ENCODE measurements around the gene CRTC3.
A peak's percentile ranks its signal among the peaks of the same experiment; 100 is the strongest.
"Not testable (repeated sequence)": the region's sequence is repeated elsewhere in the genome, so short reads cannot be mapped to it uniquely, and the experiment has no call there.

Gene CRTC3

DNA sequence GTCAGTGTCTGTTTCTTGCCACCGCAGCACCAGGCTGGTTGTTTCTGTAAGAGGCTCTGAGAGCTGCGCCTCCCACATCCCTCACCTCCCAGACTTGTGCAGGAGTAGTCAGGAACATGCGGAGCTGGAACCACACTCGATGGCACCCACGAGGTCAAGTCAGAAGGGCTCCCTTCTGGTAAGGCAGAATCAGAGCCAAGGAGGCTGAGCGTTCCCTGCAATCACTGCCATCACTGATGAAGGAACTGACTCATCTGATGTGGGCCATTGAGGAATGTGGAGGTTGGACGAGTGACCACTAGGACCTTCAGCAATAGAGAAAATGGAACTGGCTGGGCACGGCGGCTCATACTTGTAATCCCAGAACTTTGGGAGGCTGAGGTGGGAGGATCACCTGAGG is 151.8 kb downstream of the CRTC3 start:
- no peak for DNase-seq
- H3K36me3 Mint-ChIP-seq (ENCODE audit: low read depth) = no peaks in the 10 kb centered on the region
- H3K27me3 Mint-ChIP-seq = no peaks in the 10 kb centered on the region
- H3K4me1 Mint-ChIP-seq = peaks cover 53% of the 10 kb centered on the region
- no peak overlapping the region for H3K4me3 Mint-ChIP-seq
- no peak for ATAC-seq
- H3K27ac Mint-ChIP-seq = no peak overlapping the region
- H3K9me3 Mint-ChIP-seq = peaks cover 4% of the 10 kb centered on the region

DNA sequence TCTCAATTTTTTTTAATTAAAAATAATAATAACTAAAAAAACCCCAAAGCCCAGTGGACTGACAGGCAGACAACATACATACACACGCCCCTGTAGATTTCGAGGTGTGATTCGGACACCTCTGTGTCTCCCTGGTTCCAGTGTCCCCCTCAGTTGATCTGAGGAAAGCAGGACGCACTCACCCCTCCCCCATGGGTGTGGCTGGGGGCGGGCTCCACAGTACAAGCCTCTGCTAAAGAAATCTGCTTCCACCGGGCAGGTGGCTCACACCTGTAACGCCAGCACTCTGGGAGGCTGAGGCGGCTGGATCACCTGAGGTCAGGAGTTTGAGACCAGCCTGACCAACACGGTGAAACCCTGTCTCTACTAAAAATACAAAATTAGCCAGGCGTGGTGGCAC is 153.6 kb downstream of the CRTC3 start:
- H3K27ac Mint-ChIP-seq = no peak overlapping the region
- peaks cover 57% of the 10 kb centered on the region for H3K4me1 Mint-ChIP-seq
- ATAC-seq (no peak), DNase-seq (no peak)
- H3K9me3 Mint-ChIP-seq = no peaks in the 10 kb centered on the region
- H3K4me3 Mint-ChIP-seq = no peak overlapping the region
- no peaks in the 10 kb centered on the region for H3K27me3 Mint-ChIP-seq
- no peaks in the 10 kb centered on the region for H3K36me3 Mint-ChIP-seq (ENCODE audit: low read depth)

DNA sequence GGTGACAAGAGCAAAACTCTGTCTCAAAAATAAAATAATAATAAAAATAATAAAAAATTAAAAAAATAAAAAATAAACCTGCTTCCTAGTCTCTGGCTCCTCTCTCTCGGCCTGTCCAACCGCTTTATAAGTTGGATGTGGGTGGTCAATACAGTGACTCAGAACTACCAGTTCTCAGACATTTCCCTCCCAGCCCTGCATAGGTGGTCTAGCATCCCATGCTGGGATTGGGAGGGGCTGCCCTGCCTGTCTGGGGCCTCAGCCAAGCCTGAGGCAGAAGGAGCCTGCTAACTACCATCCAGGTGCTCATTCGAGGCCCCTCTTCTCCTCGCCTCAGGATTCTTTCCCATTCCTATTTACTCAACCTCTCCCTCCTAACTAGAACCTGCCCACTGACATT is 154.2 kb downstream of the CRTC3 start:
- H3K27ac Mint-ChIP-seq = no peak overlapping the region

DNA sequence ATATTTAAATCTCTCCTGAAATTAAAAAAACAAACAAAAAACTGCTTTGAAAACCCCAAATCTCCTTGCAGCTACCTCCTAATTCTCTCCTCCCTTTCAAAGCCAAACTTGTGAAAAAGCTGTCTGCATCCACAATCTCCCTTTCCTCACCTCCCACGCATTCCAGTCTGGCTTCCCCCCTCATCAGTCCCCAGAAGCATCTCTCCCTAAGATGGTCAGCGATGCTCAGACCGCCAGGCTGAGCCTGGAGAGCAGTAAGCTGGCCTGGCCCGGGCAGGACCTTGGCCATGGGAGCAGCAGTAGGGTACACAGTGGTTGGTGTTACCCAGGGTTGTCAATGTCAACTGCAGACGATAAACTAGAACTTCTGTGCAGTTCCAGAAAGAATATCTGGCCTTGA is 154.6 kb downstream of the CRTC3 start:
- Mint-ChIP-seq H3K9me3 (no peaks in the 10 kb centered on the region), H3K27ac (no peak overlapping the region), H3K36me3 (ENCODE audit: low read depth) (no peaks in the 10 kb centered on the region), H3K4me3 (no peak overlapping the region), H3K27me3 (no peaks in the 10 kb centered on the region), H3K4me1 (peaks cover 49% of the 10 kb centered on the region)
- DNase-seq = no peak
- ATAC-seq = no peak

More for the DNA sequence above, 154.2 kb downstream of the CRTC3 start:
- Mint-ChIP-seq H3K9me3 (no peaks in the 10 kb centered on the region), H3K4me3 (no peak overlapping the region), H3K27me3 (no peaks in the 10 kb centered on the region), H3K36me3 (ENCODE audit: low read depth) (no peaks in the 10 kb centered on the region), H3K4me1 (peaks cover 52% of the 10 kb centered on the region)
- DNase-seq (no peak), ATAC-seq (no peak)

DNA sequence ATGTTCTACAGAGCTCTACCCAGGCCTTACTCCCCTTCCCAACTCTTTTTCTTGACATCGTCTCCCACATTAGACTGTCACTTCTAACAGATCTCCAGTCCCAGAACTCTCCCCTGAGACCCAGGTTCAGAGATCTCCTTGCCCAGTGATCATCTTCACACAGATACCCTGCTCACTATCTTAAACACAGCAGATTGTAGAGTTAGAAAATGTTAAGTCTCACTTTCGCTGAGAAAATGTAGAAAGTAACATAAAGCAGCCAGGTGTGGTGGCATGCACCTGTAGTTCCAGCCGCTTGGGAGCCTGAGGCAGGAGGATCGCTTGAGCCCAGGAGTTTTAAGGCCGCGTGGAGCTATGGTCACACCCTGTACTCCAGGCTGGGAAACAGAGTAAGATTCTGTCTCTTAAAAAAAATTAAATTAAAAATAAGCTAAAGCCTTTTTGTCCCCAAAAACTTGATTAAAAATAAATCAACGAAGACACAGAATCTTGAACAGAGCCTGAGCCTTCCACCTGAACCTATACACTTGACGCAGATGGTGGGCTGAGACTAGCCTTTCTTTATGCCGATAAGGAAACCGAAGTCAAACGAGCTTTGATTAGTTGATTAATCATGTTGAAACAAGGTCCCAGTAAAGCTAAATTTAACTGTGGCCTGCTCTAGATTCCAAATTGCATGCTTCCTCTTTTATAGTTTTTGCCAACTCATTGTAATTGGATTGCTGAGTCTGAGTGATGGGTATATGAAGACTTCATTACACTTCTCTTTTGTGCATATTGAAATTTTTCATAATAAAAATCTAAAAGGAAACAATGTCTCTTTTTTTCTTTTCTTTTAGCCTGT is 156.1 kb downstream of the CRTC3 start:
- Mint-ChIP-seq H3K9me3 (no peaks in the 10 kb centered on the region), H3K4me3 (no peak overlapping the region), H3K27me3 (no peaks in the 10 kb centered on the region), H3K4me1 (peaks cover 36% of the 10 kb centered on the region), H3K36me3 (ENCODE audit: low read depth) (peaks cover 2% of the 10 kb centered on the region), H3K27ac (peak overlapping the region; percentile 88)
- ATAC-seq (no peak), DNase-seq (no peak)

DNA sequence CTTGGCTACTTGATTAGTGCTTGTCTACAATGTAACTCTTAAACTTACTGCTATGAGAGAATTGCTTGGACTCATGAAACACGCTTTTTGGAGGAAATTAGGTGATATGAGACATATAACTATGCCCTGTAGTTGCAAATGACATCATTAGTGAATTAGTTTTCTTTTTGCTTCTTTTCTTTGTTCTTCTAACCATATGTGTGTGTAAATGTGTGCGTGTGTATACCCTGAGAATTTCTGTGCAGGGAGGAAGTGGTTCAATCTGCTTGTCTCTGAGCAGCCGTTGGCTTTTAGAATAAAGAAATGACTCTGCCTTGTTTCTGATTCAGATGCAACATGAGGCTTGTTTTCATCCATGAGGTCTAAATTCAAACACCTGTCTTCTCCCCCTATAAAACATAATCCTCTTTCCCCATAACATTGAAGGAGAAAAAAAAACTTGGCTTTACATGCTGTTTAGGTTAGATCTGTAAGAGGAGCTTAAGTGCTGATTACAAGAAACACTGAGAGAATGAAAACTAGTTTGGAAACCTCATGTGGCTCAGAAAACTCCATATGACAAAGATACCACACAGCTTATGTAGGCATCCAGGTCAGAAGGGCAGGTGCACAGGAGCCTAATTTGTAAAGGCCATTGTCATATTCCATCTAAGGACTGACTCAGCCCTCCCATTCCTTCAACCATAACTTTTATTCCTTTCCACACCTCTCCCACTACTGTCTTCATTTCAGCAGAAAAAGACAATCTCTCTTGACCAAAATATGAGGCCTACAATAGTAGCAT is 156.9 kb downstream of the CRTC3 start:
- Mint-ChIP-seq H3K9me3 (no peaks in the 10 kb centered on the region), H3K27me3 (no peaks in the 10 kb centered on the region), H3K4me3 (peak overlapping the region; percentile 7), H3K4me1 (peaks cover 34% of the 10 kb centered on the region), H3K36me3 (ENCODE audit: low read depth) (peaks cover 2% of the 10 kb centered on the region), H3K27ac (peak overlapping the region; percentile 88)
- DNase-seq (no peak), ATAC-seq (peak; percentile 85)

DNA sequence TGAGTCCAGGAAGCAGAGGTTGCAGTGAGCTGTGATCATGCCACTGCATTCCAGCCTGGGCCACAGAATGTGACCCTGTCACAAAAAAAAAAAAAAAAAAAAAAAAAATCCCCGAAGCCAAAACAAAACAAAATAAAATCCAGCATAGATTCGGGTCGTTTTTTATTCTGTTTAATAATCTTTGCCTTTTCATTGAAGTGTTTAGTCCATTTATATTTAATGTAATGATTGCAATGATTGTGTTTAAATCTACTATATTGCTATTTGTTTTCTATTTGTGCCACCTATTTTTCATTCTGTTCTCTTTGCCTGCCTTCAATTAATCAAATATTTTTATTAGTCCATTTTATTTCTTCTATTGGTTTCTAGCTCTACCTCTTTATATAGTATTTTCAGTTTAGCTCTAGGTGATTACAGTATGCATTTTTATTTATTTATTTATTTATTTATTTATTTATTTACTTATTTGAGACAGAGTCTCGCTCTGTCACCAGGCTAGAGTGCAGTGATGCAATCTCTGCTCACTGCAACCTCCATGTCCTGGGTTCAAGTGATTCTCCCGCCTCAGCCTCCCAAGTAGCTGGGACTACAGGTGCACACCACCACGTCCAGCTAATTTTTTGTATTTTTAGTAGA is 159.7 kb downstream of the CRTC3 start:
- DNase-seq; H3K27me3 Mint-ChIP-seq; ATAC-seq; H3K4me3 Mint-ChIP-seq; H3K9me3 Mint-ChIP-seq; H3K36me3 Mint-ChIP-seq (ENCODE audit: low read depth); H3K27ac Mint-ChIP-seq: not testable (repeated sequence)
- H3K4me1 Mint-ChIP-seq = peaks cover 35% of the 10 kb centered on the region

DNA sequence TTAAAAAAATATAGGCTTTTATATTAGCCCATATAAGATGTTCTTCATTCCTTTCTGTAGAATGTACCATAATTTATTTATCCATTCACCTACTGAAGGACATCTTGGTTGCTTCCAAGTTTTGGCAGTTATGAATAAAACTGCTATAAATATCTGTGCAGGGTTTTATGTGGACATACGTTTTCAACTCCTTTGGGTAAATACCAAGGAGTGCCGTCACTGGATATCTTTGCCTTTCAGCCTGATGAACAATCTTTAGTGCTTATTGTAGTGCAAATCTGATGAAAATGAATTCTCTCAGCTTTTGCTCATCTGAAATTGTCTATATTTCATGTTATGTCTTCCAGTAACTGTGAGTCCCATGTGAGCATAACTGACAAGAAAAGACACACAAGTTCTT is 160.9 kb downstream of the CRTC3 start:
- Mint-ChIP-seq H3K27ac (no peak overlapping the region), H3K4me1 (peaks cover 27% of the 10 kb centered on the region), H3K4me3 (no peak overlapping the region), H3K9me3 (no peaks in the 10 kb centered on the region), H3K36me3 (ENCODE audit: low read depth) (peaks cover 2% of the 10 kb centered on the region), H3K27me3 (no peaks in the 10 kb centered on the region)
- no peak for ATAC-seq
- DNase-seq = no peak

DNA sequence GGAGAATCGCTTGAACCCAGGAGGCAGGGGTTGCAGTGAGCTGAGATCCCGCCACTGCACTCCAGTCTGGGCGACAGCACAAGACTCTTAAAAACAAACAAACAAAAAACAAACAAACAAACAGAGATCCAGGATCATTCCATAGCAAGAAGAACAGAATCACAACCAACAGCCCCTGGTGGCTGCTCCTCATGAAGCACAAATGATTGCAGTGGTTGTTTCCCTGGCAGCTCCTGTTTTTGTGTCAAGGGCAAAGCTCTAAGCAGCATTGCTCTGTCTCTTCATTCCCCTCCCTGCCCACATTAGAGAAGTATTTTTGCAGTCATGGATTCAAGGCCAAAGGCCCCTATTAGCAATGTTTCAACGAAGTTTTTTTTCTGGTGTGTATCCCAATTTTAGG is 161.6 kb downstream of the CRTC3 start:
- Mint-ChIP-seq H3K9me3 (no peaks in the 10 kb centered on the region), H3K27me3 (no peaks in the 10 kb centered on the region), H3K4me3 (no peak overlapping the region), H3K4me1 (peaks cover 21% of the 10 kb centered on the region), H3K36me3 (ENCODE audit: low read depth) (peaks cover 2% of the 10 kb centered on the region), H3K27ac (no peak overlapping the region)
- ATAC-seq (no peak), DNase-seq (no peak)

DNA sequence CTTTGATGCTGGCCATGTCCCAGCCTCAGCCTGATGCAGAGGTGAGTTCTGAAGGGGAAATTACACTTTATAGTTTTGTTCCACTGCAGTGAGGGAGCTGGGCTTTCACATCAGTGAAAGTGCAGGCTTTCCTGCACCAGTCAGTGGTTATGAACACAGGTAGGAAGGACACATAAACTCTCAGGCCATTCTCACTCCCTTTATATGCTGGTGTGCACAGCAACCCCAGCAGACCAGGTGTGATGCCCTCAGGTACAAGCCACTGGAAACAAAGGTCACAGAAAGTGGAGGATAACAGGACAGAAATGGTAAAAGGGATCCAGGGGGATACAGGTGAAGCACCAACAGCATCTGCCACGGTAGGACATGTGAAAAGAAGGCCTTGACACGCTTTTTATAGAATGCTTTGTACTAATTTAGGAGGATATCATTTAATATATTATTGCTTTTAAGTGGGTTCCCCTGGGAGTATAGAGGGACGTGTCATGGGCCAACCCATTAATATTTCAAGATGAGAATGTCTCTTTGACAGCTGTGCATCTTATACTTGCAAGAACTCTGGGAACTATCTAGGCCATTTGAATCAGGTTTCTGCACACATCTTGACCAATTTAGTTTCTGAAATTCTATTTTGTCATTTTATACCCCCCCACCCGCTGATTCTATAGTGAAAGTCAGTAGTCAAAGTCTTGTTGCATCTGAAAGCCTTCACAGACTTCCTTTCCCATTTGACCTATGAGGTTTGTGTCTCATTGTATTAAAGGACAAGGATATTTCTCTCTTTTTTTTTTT is 162.5 kb downstream of the CRTC3 start:
- H3K4me3 Mint-ChIP-seq = no peak overlapping the region
- H3K36me3 Mint-ChIP-seq (ENCODE audit: low read depth) = peaks cover 2% of the 10 kb centered on the region
- H3K27ac Mint-ChIP-seq = no peak overlapping the region

More for the DNA sequence above, 162.5 kb downstream of the CRTC3 start:
- H3K9me3 Mint-ChIP-seq = no peaks in the 10 kb centered on the region
- no peaks in the 10 kb centered on the region for H3K27me3 Mint-ChIP-seq
- DNase-seq (no peak), ATAC-seq (no peak)
- peaks cover 18% of the 10 kb centered on the region for H3K4me1 Mint-ChIP-seq

Data from activated naive CD8-positive, alpha-beta T cell treated with anti-CD3 and anti-CD28 coated beads, Interleukin-2, amount 50 U/mL, for 24 hours (primary cell).